GM19328 (cell line): ENCODE measurements around the gene SLC35A3.
"Not testable (repeated sequence)": the region's sequence is repeated elsewhere in the genome, so short reads cannot be mapped to it uniquely, and the experiment has no call there.

Experiments
- ATAC-seq: cut with Tn5 transposase; IDR thresholded peaks from one replicate; pipeline ENCODE4 v1.9.1; 2021; ENCODE audit warnings: mild to moderate bottlenecking, moderate library complexity; ENCODE audit not compliant: unreplicated experiment

SLC35A3 gene

GRCh38 chr1:99970713-99971255, 988 bp downstream of the SLC35A3 start:
- ATAC-seq = no peak

- not testable (repeated sequence) for ATAC-seq
These were observed 2.3 kb downstream of the SLC35A3 start for GRCh38 chr1:99972066-99972465.

GRCh38 chr1:99975529-99975928, 5.7 kb downstream of the SLC35A3 start:
- no peak for ATAC-seq

- ATAC-seq = not testable (repeated sequence)
These were observed 7.5 kb downstream of the SLC35A3 start for GRCh38 chr1:99977326-99977725.

GRCh38 chr1:99978218-99978617, 8.4 kb downstream of the SLC35A3 start:
- no peak for ATAC-seq

- ATAC-seq = no peak
These were observed 9.3 kb downstream of the SLC35A3 start for GRCh38 chr1:99979091-99979490.

- no peak for ATAC-seq
These were observed 11.1 kb downstream of the SLC35A3 start for GRCh38 chr1:99980928-99981327.

GRCh38 chr1:99986656-99987225, 16.9 kb downstream of the SLC35A3 start:
- no peak for ATAC-seq

GRCh38 chr1:99988210-99988765, 18.5 kb downstream of the SLC35A3 start:
- ATAC-seq = no peak

GRCh38 chr1:99992044-99992722, 22.4 kb downstream of the SLC35A3 start:
- ATAC-seq = no peak

- ATAC-seq = no peak
These were observed 23.1 kb downstream of the SLC35A3 start for GRCh38 chr1:99992760-99993467.

GRCh38 chr1:99993468-99993845, 23.7 kb downstream of the SLC35A3 start:
- no peak for ATAC-seq

GRCh38 chr1:99994496-99994895, 24.7 kb downstream of the SLC35A3 start:
- ATAC-seq = no peak

GRCh38 chr1:99996951-99997350, 27.2 kb downstream of the SLC35A3 start:
- ATAC-seq = no peak

GRCh38 chr1:100001462-100001861, 31.7 kb downstream of the SLC35A3 start:
- ATAC-seq = no peak

GRCh38 chr1:100005424-100005823, 35.6 kb downstream of the SLC35A3 start:
- no peak for ATAC-seq

GRCh38 chr1:100006688-100007087, 36.9 kb downstream of the SLC35A3 start:
- ATAC-seq = no peak

- no peak for ATAC-seq
These were observed 39.7 kb downstream of the SLC35A3 start for GRCh38 chr1:100009458-100009857.

- no peak for ATAC-seq
These were observed 41.0 kb downstream of the SLC35A3 start for GRCh38 chr1:100010804-100011203.

GRCh38 chr1:100019220-100019619, 49.4 kb downstream of the SLC35A3 start:
- ATAC-seq = no peak

- ATAC-seq = no peak
These were observed 53.7 kb downstream of the SLC35A3 start for GRCh38 chr1:100023482-100023881.

GRCh38 chr1:100027212-100027611, 57.4 kb downstream of the SLC35A3 start:
- no peak for ATAC-seq
